ENCODE data around the gene RBM19. TPM values are rescaled to one million over a fixed set of nuclear protein-coding genes. Genes with fewer than 3 reads are reported as not detected.

Gene RBM19
- total RNA-seq, 2 experiments from 2014 or later: 66.9 to 67.7 TPM

- POLR2A ChIA-PET: no interaction called here
- no peak overlapping the region for H3K27ac Mint-ChIP-seq
- DNase-seq: no peak
- H3K4me1 Mint-ChIP-seq (ENCODE audit: low read depth): no peaks in the 10 kb centered on the region
- no peak overlapping the region for H3K4me3 Mint-ChIP-seq
- TF ChIP-seq CTCF (IDR thresholded peaks at IDR 0.05): no peak
- intact Hi-C loops (cut with micrococcal nuclease): no loop called here
- CTCF ChIA-PET: no interaction called here
- no peaks in the 10 kb centered on the region for H3K27me3 Mint-ChIP-seq
- no peaks in the 10 kb centered on the region for H3K9me3 Mint-ChIP-seq
- H3K36me3 Mint-ChIP-seq (ENCODE audit: low read depth): peaks cover 12% of the 10 kb centered on the region
- no peak for ATAC-seq
These were observed 112.6 kb downstream of the RBM19 start for GRCh38 chr12:113853491-113853890.

GRCh38 chr12:113852695-113853490, 113.2 kb downstream of the RBM19 start:
- H3K36me3 Mint-ChIP-seq (ENCODE audit: low read depth): peaks cover 12% of the 10 kb centered on the region
- H3K27ac Mint-ChIP-seq: no peak overlapping the region
- no peak for ATAC-seq
- POLR2A ChIA-PET: no interaction called here
- CTCF ChIA-PET: no interaction called here
- intact Hi-C loops (cut with micrococcal nuclease): no loop called here
- no peak overlapping the region for H3K4me3 Mint-ChIP-seq
- no peak for TF ChIP-seq CTCF (IDR thresholded peaks at IDR 0.05)
- no peaks in the 10 kb centered on the region for H3K27me3 Mint-ChIP-seq
- H3K4me1 Mint-ChIP-seq (ENCODE audit: low read depth): no peaks in the 10 kb centered on the region
- DNase-seq: no peak
- H3K9me3 Mint-ChIP-seq: no peaks in the 10 kb centered on the region

GRCh38 chr12:113852264-113852663, 113.9 kb downstream of the RBM19 start:
- H3K9me3 Mint-ChIP-seq: no peaks in the 10 kb centered on the region
- CTCF ChIA-PET: no interaction called here
- H3K4me3 Mint-ChIP-seq: no peak overlapping the region
- no peaks in the 10 kb centered on the region for H3K27me3 Mint-ChIP-seq
- no peak overlapping the region for H3K27ac Mint-ChIP-seq
- DNase-seq: no peak
- no peaks in the 10 kb centered on the region for H3K4me1 Mint-ChIP-seq (ENCODE audit: low read depth)
- intact Hi-C loops (cut with micrococcal nuclease): no loop called here
- POLR2A ChIA-PET: no interaction called here
- no peak for ATAC-seq
- peaks cover 10% of the 10 kb centered on the region for H3K36me3 Mint-ChIP-seq (ENCODE audit: low read depth)
- no peak for TF ChIP-seq CTCF (IDR thresholded peaks at IDR 0.05)

GRCh38 chr12:113850309-113851056, 115.6 kb downstream of the RBM19 start:
- no peak overlapping the region for H3K4me3 Mint-ChIP-seq
- peaks cover 7% of the 10 kb centered on the region for H3K36me3 Mint-ChIP-seq (ENCODE audit: low read depth)

More at GRCh38 chr12:113850309-113851056, 115.6 kb downstream of the RBM19 start:
- no peak for TF ChIP-seq CTCF (IDR thresholded peaks at IDR 0.05)
- H3K27ac Mint-ChIP-seq: no peak overlapping the region
- no peaks in the 10 kb centered on the region for H3K4me1 Mint-ChIP-seq (ENCODE audit: low read depth)
- DNase-seq (no peak), ATAC-seq (no peak)
- H3K27me3 Mint-ChIP-seq: no peaks in the 10 kb centered on the region
- CTCF ChIA-PET: no interaction called here
- POLR2A ChIA-PET: no interaction called here
- intact Hi-C loops (cut with micrococcal nuclease): no loop called here
- no peaks in the 10 kb centered on the region for H3K9me3 Mint-ChIP-seq
